Hepatocyte (in vitro differentiated cells): ENCODE data around the gene JPH2. TPM values are rescaled to one million over a fixed set of nuclear protein-coding genes. Genes with fewer than 3 reads are reported as not detected.

ENCODE experiments used
- DNase-seq: peaks from one replicate; pipeline ENCODE4 v3.0.0-alpha.2; 2016; ENCODE audit warnings: low spot score
- H2AFZ ChIP-seq: fragments of 200-600 bp; sonication (generic); 2 replicates; pipeline ENCODE4 v1.6.0; 2016; ENCODE audit warnings: antibody characterized with exemption, mild to moderate bottlenecking
- H3K27ac ChIP-seq: fragments of 200-600 bp; sonication (generic); 2 replicates; pipeline ENCODE4 v1.5.1; 2016; ENCODE audit warnings: mild to moderate bottlenecking
- H3K27me3 ChIP-seq: fragments of 200-600 bp; sonication (generic); 2 replicates; pipeline ENCODE4 v1.6.1; 2016
- H3K36me3 ChIP-seq: fragments of 200-600 bp; sonication (generic); replicated peaks from 2 replicates; pipeline ENCODE4 v1.5.1; 2016; ENCODE audit warnings: low read depth; ENCODE audit not compliant: insufficient read depth
- H3K4me1 ChIP-seq: fragments of 200-600 bp; sonication (generic); 2 replicates; pipeline ENCODE4 v1.5.1; 2016; ENCODE audit warnings: mild to moderate bottlenecking, moderate library complexity; ENCODE audit not compliant: insufficient read depth
- H3K4me2 ChIP-seq: fragments of 200-600 bp; sonication (generic); 2 replicates; pipeline ENCODE4 v1.6.0; 2016
- H3K4me3 ChIP-seq: fragments of 200-600 bp; sonication (generic); 2 replicates; pipeline ENCODE4 v1.5.1; 2016; ENCODE audit warnings: mild to moderate bottlenecking
- H3K79me2 ChIP-seq: fragments of 200-600 bp; sonication (generic); 2 replicates; pipeline ENCODE4 v1.6.0; 2017; ENCODE audit warnings: mild to moderate bottlenecking
- H3K9me2 ChIP-seq: fragments of 200-600 bp; sonication (generic); replicated peaks from 2 replicates; pipeline ENCODE4 v1.6.0; 2017; ENCODE audit warnings: mild to moderate bottlenecking; ENCODE audit not compliant: insufficient read depth
- H3K9me3 ChIP-seq: fragments of 200-600 bp; sonication (generic); 2 replicates; pipeline ENCODE4 v1.5.1; 2016; ENCODE audit warnings: low read depth, mild to moderate bottlenecking
- H4K20me1 ChIP-seq: fragments of 200-600 bp; sonication (generic); 2 replicates; pipeline ENCODE4 v1.6.0; 2016; ENCODE audit warnings: mild to moderate bottlenecking; ENCODE audit not compliant: insufficient read depth, poor library complexity, severe bottlenecking
- EZH2 ChIP-seq: fragments of 200-600 bp; sonication (generic); IDR thresholded peaks from 2 replicates; pipeline ENCODE4 v1.6.1; 2016; ENCODE audit warnings: antibody characterized with exemption, mild to moderate bottlenecking, borderline replicate concordance
- EZH2phosphoT487 ChIP-seq: fragments of 200-600 bp; sonication (generic); IDR thresholded peaks from one replicate; pipeline ENCODE4 v1.6.1; 2018; ENCODE audit warnings: antibody characterized with exemption, mild to moderate bottlenecking, low read depth, moderate library complexity; ENCODE audit not compliant: unreplicated experiment, severe bottlenecking
- WGBS: methylation state at CpG from one replicate; pipeline ENCODE4 v1.1.6; 2016; ENCODE audit warnings: low lambda C conversion rate; ENCODE audit errors: missing lambda C conversion rate; 5-methylcytosine and 5-hydroxymethylcytosine counted together
- polyA plus RNA-seq: library from polyadenylated mRNA; unstranded; fragments of >200 nt; fragmentation: Nextera tagmentation; extraction: Ambion mirVana; gene quantifications from 2 replicates; pipeline ENCODE4 v1.2.1, GENCODE V29; 2016
- total RNA-seq: library from RNA; depleted of rRNA; stranded (reverse); fragments of >200 nt; gene quantifications from 2 replicates; pipeline ENCODE4 v1.2.3, GENCODE V29; 2014
- TF ChIP-seq, protein P1 (sequence below): fragments of 200-600 bp; sonication (generic); IDR thresholded peaks from 2 replicates; pipeline ENCODE4 v1.5.1; 2016; ENCODE audit warnings: antibody characterized with exemption, mild to moderate bottlenecking; ENCODE audit not compliant: poor library complexity

Gene JPH2
- total and polyA plus RNA-seq, 2 experiments from 2014 or later, result 6.6 to 8.3 TPM

DNA sequence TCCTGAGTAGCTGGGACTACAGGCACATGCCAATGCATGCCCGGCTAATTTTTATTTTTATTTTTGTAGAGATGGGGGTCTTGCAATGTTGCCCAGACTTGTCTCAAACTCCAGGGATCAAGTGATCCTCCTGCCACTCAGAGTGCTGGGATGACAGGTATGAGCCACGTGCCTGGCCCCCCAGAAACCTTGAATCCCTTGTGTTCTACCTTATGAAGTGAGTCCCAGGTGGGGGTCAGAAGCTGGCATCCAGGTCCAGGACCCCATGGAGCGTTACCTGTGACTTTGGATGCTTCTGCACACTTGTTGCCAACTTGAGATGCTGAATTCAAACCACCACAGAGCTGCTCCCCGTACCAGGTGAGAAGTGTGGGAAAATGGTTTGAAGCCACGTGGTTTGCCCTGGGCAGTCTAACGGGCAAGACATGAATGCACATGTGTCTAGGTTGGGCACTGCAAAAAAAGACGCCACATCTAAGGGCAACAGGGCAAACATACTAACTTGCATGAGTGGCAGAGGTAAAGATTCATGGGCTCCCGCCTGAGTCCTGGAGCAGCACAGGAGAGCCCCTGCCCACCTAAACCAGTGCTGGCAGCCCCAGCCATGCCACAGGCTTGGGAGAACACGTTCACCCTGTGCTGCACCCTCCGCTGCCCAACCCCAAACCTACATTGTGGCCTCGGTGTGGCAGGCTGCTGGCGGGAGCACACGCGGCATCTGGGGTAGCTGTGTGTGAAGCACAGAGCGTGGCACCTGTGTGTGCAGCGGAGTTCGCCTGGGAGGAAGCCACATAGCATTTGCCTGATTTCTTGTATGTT, 101.2 kb downstream of the JPH2 start:
- no peak for DNase-seq
- Histone ChIP-seq H3K79me2 (no peaks in the 10 kb centered on the region), H2AFZ (no peak overlapping the region), H3K9me3 (no peaks in the 10 kb centered on the region), H3K4me3 (no peak overlapping the region), H3K27me3 (no peaks in the 10 kb centered on the region), H3K4me1 (peaks cover 3% of the 10 kb centered on the region), H3K4me2 (no peak overlapping the region), H3K36me3 (no peaks in the 10 kb centered on the region), H4K20me1 (no peaks in the 10 kb centered on the region), H3K9me2 (no peaks in the 10 kb centered on the region), H3K27ac (no peak overlapping the region)
- no peak for TF ChIP-seq EZH2phosphoT487
- no peak for TF ChIP-seq EZH2
- TF ChIP-seq, protein P1, sequence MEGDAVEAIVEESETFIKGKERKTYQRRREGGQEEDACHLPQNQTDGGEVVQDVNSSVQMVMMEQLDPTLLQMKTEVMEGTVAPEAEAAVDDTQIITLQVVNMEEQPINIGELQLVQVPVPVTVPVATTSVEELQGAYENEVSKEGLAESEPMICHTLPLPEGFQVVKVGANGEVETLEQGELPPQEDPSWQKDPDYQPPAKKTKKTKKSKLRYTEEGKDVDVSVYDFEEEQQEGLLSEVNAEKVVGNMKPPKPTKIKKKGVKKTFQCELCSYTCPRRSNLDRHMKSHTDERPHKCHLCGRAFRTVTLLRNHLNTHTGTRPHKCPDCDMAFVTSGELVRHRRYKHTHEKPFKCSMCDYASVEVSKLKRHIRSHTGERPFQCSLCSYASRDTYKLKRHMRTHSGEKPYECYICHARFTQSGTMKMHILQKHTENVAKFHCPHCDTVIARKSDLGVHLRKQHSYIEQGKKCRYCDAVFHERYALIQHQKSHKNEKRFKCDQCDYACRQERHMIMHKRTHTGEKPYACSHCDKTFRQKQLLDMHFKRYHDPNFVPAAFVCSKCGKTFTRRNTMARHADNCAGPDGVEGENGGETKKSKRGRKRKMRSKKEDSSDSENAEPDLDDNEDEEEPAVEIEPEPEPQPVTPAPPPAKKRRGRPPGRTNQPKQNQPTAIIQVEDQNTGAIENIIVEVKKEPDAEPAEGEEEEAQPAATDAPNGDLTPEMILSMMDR, result no peak
- WGBS, result 87% methylated on average over 17 of the region's 17 CpGs

- no peak overlapping the region for H3K4me2 ChIP-seq
- no peaks in the 10 kb centered on the region for H4K20me1 ChIP-seq
- H3K9me3 ChIP-seq, result no peaks in the 10 kb centered on the region
- H3K27ac ChIP-seq, result no peak overlapping the region
- no peaks in the 10 kb centered on the region for H3K79me2 ChIP-seq
- peaks cover 3% of the 10 kb centered on the region for H3K4me1 ChIP-seq
- no peak overlapping the region for H2AFZ ChIP-seq
- no peaks in the 10 kb centered on the region for H3K9me2 ChIP-seq
- H3K4me3 ChIP-seq, result no peak overlapping the region
- DNase-seq, result no peak
- no peaks in the 10 kb centered on the region for H3K27me3 ChIP-seq
- TF ChIP-seq, protein P1, result no peak
- TF ChIP-seq EZH2phosphoT487, result no peak
- TF ChIP-seq EZH2, result no peak
- 96% methylated on average over 7 of the region's 7 CpGs for WGBS
- no peaks in the 10 kb centered on the region for H3K36me3 ChIP-seq
These were observed 102.1 kb downstream of the JPH2 start for GRCh38 chr20:44084891-44085290.

GRCh38 chr20:44084439-44084838, 102.5 kb downstream of the JPH2 start:
- Histone ChIP-seq H3K4me2 (no peak overlapping the region), H3K27ac (no peak overlapping the region), H3K9me3 (no peaks in the 10 kb centered on the region), H3K4me1 (peaks cover 3% of the 10 kb centered on the region), H3K36me3 (no peaks in the 10 kb centered on the region), H3K9me2 (no peaks in the 10 kb centered on the region), H3K79me2 (no peaks in the 10 kb centered on the region), H3K27me3 (no peaks in the 10 kb centered on the region), H4K20me1 (no peaks in the 10 kb centered on the region), H2AFZ (no peak overlapping the region), H3K4me3 (no peak overlapping the region)
- TF ChIP-seq EZH2phosphoT487, result no peak
- TF ChIP-seq, protein P1, result no peak
- TF ChIP-seq EZH2, result no peak
- 61% methylated on average over 2 of the region's 2 CpGs for WGBS
- DNase-seq, result no peak
